ENCODE data around the gene PRODH. TPM values are rescaled to one million over a fixed set of nuclear protein-coding genes. Genes with fewer than 3 reads are reported as not detected.

PRODH gene
- polyA plus RNA-seq, 1 of the 3 experiments (the other 2 are of a cell fraction): 0.03 TPM

GRCh38 chr22:18929459-18929858, 6.6 kb downstream of the PRODH start:
- Histone ChIP-seq H3K4me1 (ENCODE audit: control insufficient read depth in 1 of 2, insufficient read depth in 2 of 2, low read depth in 1 of 2, low read length in 1 of 2) (no peaks in the 10 kb centered on the region), H3K9me2 (no peaks in the 10 kb centered on the region), H3K36me3 (replicated peaks in 1 of 2; ENCODE audit: control insufficient read depth in 1 of 2, insufficient read depth in 2 of 2, low read length in 1 of 2) (no peaks in the 10 kb centered on the region), H3K4me2 (no peak overlapping the region), H2AFZ (ENCODE audit: low read depth) (no peak overlapping the region), H3K27me3 (ENCODE audit: insufficient read depth) (no peaks in the 10 kb centered on the region), H4K20me1 (ENCODE audit: insufficient read depth) (no peaks in the 10 kb centered on the region), H3K4me3 (ENCODE audit: low read depth in 2 of 2, low read length in 1 of 2) (no peak overlapping the region), H3K79me2 (ENCODE audit: insufficient read depth) (no peaks in the 10 kb centered on the region), H3K9ac (no peak overlapping the region), H3K9me3 (no peaks in the 10 kb centered on the region), H3F3A (replicated peaks; ENCODE audit: insufficient read depth) (no peaks in the 10 kb centered on the region), H3K27ac (ENCODE audit: low read depth in 2 of 2, low read length in 1 of 2) (no peak overlapping the region)
- TF ChIP-seq CHD2 (IDR thresholded peaks at IDR 0.05; ENCODE audit: low read length, partially characterized antibody) (no peak), GATA2 (CRISPR knock-in tag; IDR thresholded peaks at IDR 0.05) (no peak), FOSL2 (IDR thresholded peaks at IDR 0.05; ENCODE audit: borderline replicate concordance, low read depth) (no peak), FOXM1 (IDR thresholded peaks at IDR 0.05; ENCODE audit: low read depth) (no peak)
- no peak for DNase-seq
- WGBS (ENCODE audit: low lambda C conversion rate): no CpG with 5 or more reads among the region's 5 CpGs
- ChIA-PET POLR2A (no interaction called here), CTCF (interaction anchor here (1.6 kb wide), 1 partner anchor 21 kb away, joined by 3 read pairs; no protein-coding TSS in a partner anchor)

- Histone ChIP-seq H3K27ac (ENCODE audit: low read depth in 2 of 2, low read length in 1 of 2) (no peak overlapping the region), H3K27me3 (ENCODE audit: insufficient read depth) (no peaks in the 10 kb centered on the region), H3K9me2 (no peaks in the 10 kb centered on the region), H4K20me1 (ENCODE audit: insufficient read depth) (no peaks in the 10 kb centered on the region), H3F3A (replicated peaks; ENCODE audit: insufficient read depth) (no peaks in the 10 kb centered on the region), H3K4me1 (ENCODE audit: control insufficient read depth in 1 of 2, insufficient read depth in 2 of 2, low read depth in 1 of 2, low read length in 1 of 2) (no peaks in the 10 kb centered on the region), H3K9ac (no peak overlapping the region), H3K4me2 (no peak overlapping the region), H3K9me3 (no peaks in the 10 kb centered on the region), H2AFZ (ENCODE audit: low read depth) (no peak overlapping the region), H3K79me2 (ENCODE audit: insufficient read depth) (no peaks in the 10 kb centered on the region), H3K4me3 (ENCODE audit: low read depth in 2 of 2, low read length in 1 of 2) (no peak overlapping the region), H3K36me3 (replicated peaks in 1 of 2; ENCODE audit: control insufficient read depth in 1 of 2, insufficient read depth in 2 of 2, low read length in 1 of 2) (no peaks in the 10 kb centered on the region)
- no peak for DNase-seq
- WGBS (ENCODE audit: low lambda C conversion rate): no CpG with 5 or more reads among the region's 5 CpGs
- TF ChIP-seq CHD2 (IDR thresholded peaks at IDR 0.05; ENCODE audit: low read length, partially characterized antibody) (no peak), TAF1 (IDR thresholded peaks at IDR 0.05; ENCODE audit: borderline replicate concordance, low read depth, low read length) (no peak), POLR2AphosphoS5 (IDR thresholded peaks at IDR 0.05; ENCODE audit: low read depth, low read length) (no peak), MEF2A (IDR thresholded peaks at IDR 0.05; ENCODE audit: borderline replicate concordance, low read depth) (no peak), GABPA (IDR thresholded peaks at IDR 0.05; ENCODE audit: low read depth) (no peak), PBX3 (IDR thresholded peaks at IDR 0.05) (no peak), FOSL2 (IDR thresholded peaks at IDR 0.05; ENCODE audit: borderline replicate concordance, low read depth) (no peak), USF2 (IDR thresholded peaks at IDR 0.05; ENCODE audit: borderline replicate concordance, low read depth, low read length) (no peak), TCF12 (IDR thresholded peaks at IDR 0.05) (no peak), NRF1 (IDR thresholded peaks at IDR 0.05; ENCODE audit: low read depth, low read length) (no peak), CTCF (IDR thresholded peaks at IDR 0.05) (no peak), ELF1 (IDR thresholded peaks at IDR 0.05) (no peak), EZH2phosphoT487 (IDR thresholded peaks at IDR 0.05; ENCODE audit: borderline replicate concordance, low read depth) (no peak), RCOR1 (IDR thresholded peaks at IDR 0.05; ENCODE audit: low read length) (no peak), MAX (IDR thresholded peaks at IDR 0.05; ENCODE audit: low read depth) (no peak), IRF3 (IDR thresholded peaks at IDR 0.05; ENCODE audit: low read depth, low read length) (no peak), USF1 (IDR thresholded peaks at IDR 0.05; ENCODE audit: borderline replicate concordance, low read depth) (no peak), TEAD4 (IDR thresholded peaks at IDR 0.05; ENCODE audit: borderline replicate concordance, insufficient read depth) (no peak)
- CTCF ChIA-PET: interaction anchor here (1.1 to 1.3 kb wide), 3 partner anchors 8 to 26 kb away, joined by 3 to 4 read pairs (median 3); partner anchors contain the start of genes DGCR6 and PRODH
- POLR2A ChIA-PET: no interaction called here
These were observed 8.5 kb downstream of the PRODH start for GRCh38 chr22:18927573-18927972.
